Neutrophil (primary cell): ENCODE measurements around the gene OTOS.

Source experiments
- H3K27ac ChIP-seq: fragments of 200-600 bp; sonication (generic); 2 replicates; pipeline ENCODE4 v1.5.1; 2016; ENCODE audit warnings: mild to moderate bottlenecking, moderate library complexity
- H3K27me3 ChIP-seq: fragments of 200-600 bp; sonication (generic); 2 replicates; pipeline ENCODE4 v1.6.0; 2016; ENCODE audit warnings: mild to moderate bottlenecking
- H3K36me3 ChIP-seq: fragments of 200-600 bp; sonication (generic); 2 replicates; pipeline ENCODE4 v1.5.1; 2017
- H3K4me1 ChIP-seq, 2 experiments: fragments of 200-600 bp in 1 of 2; sonication (generic) in 1 of 2; 1 replicate in 1 of 2; 2 replicates in 1 of 2; pipeline versions ENCODE4 v1.5.1 to v1.6.1; 2013 to 2016; ENCODE audit warnings: low read depth in 1 of 2, low read length in 1 of 2, mild to moderate bottlenecking in 1 of 2, moderate library complexity in 1 of 2; ENCODE audit not compliant: control insufficient read depth in 1 of 2, insufficient read depth in 1 of 2
- H3K4me3 ChIP-seq, 2 experiments: fragments of 200-600 bp in 1 of 2; sonication (generic) in 1 of 2; 1 replicate in 1 of 2; 2 replicates in 1 of 2; pipeline ENCODE4 v1.5.1; 2013 to 2016; ENCODE audit warnings: low read depth in 1 of 2, low read length in 1 of 2, mild to moderate bottlenecking in 1 of 2, moderate library complexity in 1 of 2
- H3K9me3 ChIP-seq: fragments of 200-600 bp; sonication (generic); 2 replicates; pipeline ENCODE4 v1.5.1; 2016
- CTCF ChIP-seq: fragments of 200-600 bp; sonication (generic); IDR thresholded peaks from 2 replicates; pipeline ENCODE4 v1.5.1; 2016; ENCODE audit warnings: antibody characterized with exemption

Gene OTOS

GRCh38 chr2:240166761-240167587, 26.5 kb upstream of the OTOS start:
- no peaks in the 10 kb centered on the region for H3K9me3 ChIP-seq
- H3K27ac ChIP-seq: no peak overlapping the region
- no peak for TF ChIP-seq CTCF
- no peak overlapping the region for H3K4me3 ChIP-seq
- H3K36me3 ChIP-seq: no peaks in the 10 kb centered on the region
- peaks cover 5% of the 10 kb centered on the region for H3K27me3 ChIP-seq
- H3K4me1 ChIP-seq: no peaks in the 10 kb centered on the region

GRCh38 chr2:240166191-240166590, 25.7 kb upstream of the OTOS start:
- H3K4me3 ChIP-seq: no peak overlapping the region
- no peak for TF ChIP-seq CTCF
- H3K36me3 ChIP-seq: no peaks in the 10 kb centered on the region
- no peak overlapping the region for H3K27ac ChIP-seq
- no peaks in the 10 kb centered on the region for H3K4me1 ChIP-seq
- peaks cover under 1% of the 10 kb centered on the region for H3K27me3 ChIP-seq
- no peaks in the 10 kb centered on the region for H3K9me3 ChIP-seq

GRCh38 chr2:240165661-240166060, 25.2 kb upstream of the OTOS start:
- Histone ChIP-seq H3K4me1 (no peaks in the 10 kb centered on the region), H3K27me3 (no peaks in the 10 kb centered on the region)

GRCh38 chr2:240165034-240165433, 24.6 kb upstream of the OTOS start:
- no peak for TF ChIP-seq CTCF
- H3K36me3 ChIP-seq: no peaks in the 10 kb centered on the region
- H3K4me3 ChIP-seq: no peak overlapping the region
- no peaks in the 10 kb centered on the region for H3K27me3 ChIP-seq
- no peaks in the 10 kb centered on the region for H3K9me3 ChIP-seq
- H3K27ac ChIP-seq: no peak overlapping the region
- no peaks in the 10 kb centered on the region for H3K4me1 ChIP-seq

More at GRCh38 chr2:240165661-240166060, 25.2 kb upstream of the OTOS start:
- no peak for TF ChIP-seq CTCF
- Histone ChIP-seq H3K27ac (no peak overlapping the region), H3K9me3 (no peaks in the 10 kb centered on the region), H3K36me3 (no peaks in the 10 kb centered on the region), H3K4me3 (no peak overlapping the region)

GRCh38 chr2:240164586-240164985, 24.1 kb upstream of the OTOS start:
- H3K4me1 ChIP-seq: no peaks in the 10 kb centered on the region
- no peak for TF ChIP-seq CTCF
- H3K9me3 ChIP-seq: no peaks in the 10 kb centered on the region
- no peak overlapping the region for H3K27ac ChIP-seq
- no peaks in the 10 kb centered on the region for H3K27me3 ChIP-seq
- H3K36me3 ChIP-seq: no peaks in the 10 kb centered on the region
- no peak overlapping the region for H3K4me3 ChIP-seq
